Activated B cell treated with CpG ODN at 0.5 μM for 24 hours (primary cell): ENCODE data around the gene ANKRD60. TPM values are rescaled to one million over a fixed set of nuclear protein-coding genes. Genes with fewer than 3 reads are reported as not detected.

Experiments used
- ATAC-seq: fragments of 200-7000 bp; cut with Tn5 transposase; one replicate; pipeline ENCODE4 v1.10.0; 2021; ENCODE audit warnings: low read depth, mild to moderate bottlenecking, moderate library complexity
- CTCF ChIA-PET: fragments of 350-600 bp; sonication (Branson Sonifier 250); formaldehyde crosslinking; loops from one replicate; lab custom pipeline; 2021; ENCODE audit warnings: antibody characterized with exemption; lab: Charles Lee
- POLR2A ChIA-PET: fragments of 350-600 bp; sonication (Branson Sonifier 250); formaldehyde crosslinking; loops from one replicate; lab custom pipeline; 2021; ENCODE audit warnings: antibody characterized with exemption; lab: Charles Lee
- DNase-seq: peaks from one replicate; pipeline ENCODE4 v3.0.0; 2022
- H3K27ac Mint-ChIP-seq: one replicate; pipeline ENCODE4 v1.8.0; 2020; ENCODE audit warnings: mixed read lengths
- H3K27me3 Mint-ChIP-seq: one replicate; pipeline ENCODE4 v1.8.0; 2021; ENCODE audit warnings: mixed read lengths
- H3K36me3 Mint-ChIP-seq: one replicate; pipeline ENCODE4 v1.8.0; 2021; ENCODE audit warnings: low read depth, mixed read lengths
- H3K4me1 Mint-ChIP-seq: one replicate; pipeline ENCODE4 v1.8.0; 2021; ENCODE audit warnings: mixed read lengths
- H3K4me3 Mint-ChIP-seq: one replicate; pipeline ENCODE4 v1.8.0; 2020; ENCODE audit warnings: mild to moderate bottlenecking, mixed read lengths
- H3K9me3 Mint-ChIP-seq: one replicate; pipeline ENCODE4 v1.8.0; 2020; ENCODE audit warnings: mixed read lengths
- CTCF ChIP-seq: fragments of 200-600 bp; IDR thresholded peaks from one replicate; pipeline ENCODE4 v1.8.0; 2022; ENCODE audit warnings: antibody characterized with exemption, mild to moderate bottlenecking
- intact Hi-C: fragments of 100-400 bp; cut with micrococcal nuclease; formaldehyde crosslinking; loops from one replicate; pipeline ENCODE4 v1.15.1; 2024
- total RNA-seq: library from RNA; stranded (reverse); gene quantifications from 2 replicates; pipeline ENCODE4 v1.2.3, GENCODE V29; 2022

The ANKRD60 gene
- total RNA-seq, 1 donor from 2014 or later, result not detected

GRCh38 chr20:58168843-58169242, 59.6 kb downstream of the ANKRD60 start:
- Mint-ChIP-seq H3K27ac (no peak overlapping the region), H3K9me3 (no peaks in the 10 kb centered on the region), H3K4me1 (peaks cover 3% of the 10 kb centered on the region), H3K4me3 (no peak overlapping the region), H3K36me3 (no peaks in the 10 kb centered on the region), H3K27me3 (peaks cover 4% of the 10 kb centered on the region)
- intact Hi-C loops, result no loop called here
- ATAC-seq, result no peak
- no peak for TF ChIP-seq CTCF
- DNase-seq, result no peak
- POLR2A ChIA-PET, result no interaction called here
- CTCF ChIA-PET, result no interaction called here

GRCh38 chr20:58167759-58168158, 60.7 kb downstream of the ANKRD60 start:
- H3K27me3 Mint-ChIP-seq, result peaks cover 4% of the 10 kb centered on the region
- intact Hi-C loops, result no loop called here
- H3K4me3 Mint-ChIP-seq, result no peak overlapping the region

More at GRCh38 chr20:58167759-58168158, 60.7 kb downstream of the ANKRD60 start:
- DNase-seq (no peak), ATAC-seq (no peak)
- no peak for TF ChIP-seq CTCF
- H3K9me3 Mint-ChIP-seq, result no peaks in the 10 kb centered on the region
- no peaks in the 10 kb centered on the region for H3K36me3 Mint-ChIP-seq
- POLR2A ChIA-PET, result no interaction called here
- no peak overlapping the region for H3K27ac Mint-ChIP-seq
- CTCF ChIA-PET, result interaction anchor here (1.2 kb wide), 1 partner anchor 570 kb away, joined by 3 read pairs; no protein-coding TSS in a partner anchor
- no peaks in the 10 kb centered on the region for H3K4me1 Mint-ChIP-seq

Other genes with a start within 250 kb of the ANKRD60 start
- gene RAB22A, start 81.1 kb upstream of the ANKRD60 start, total RNA-seq, result 14.4 and 15.7 TPM in 2 replicates
- 20.6 and 26.2 TPM in 2 replicates for gene VAPB, start 160.6 kb upstream of the ANKRD60 start, total RNA-seq